HepG2 (cell line): Measurements from ENCODE around the gene ABCA3. TPM values are rescaled to one million over a fixed set of nuclear protein-coding genes. Genes with fewer than 3 reads are reported as not detected.

ENCODE experiments used
- ATAC-seq: fragments of 200-7000 bp; cut with Tn5 transposase; 3 replicates; pipeline ENCODE4 v1.9.1; 2020; ENCODE audit warnings: mild to moderate bottlenecking, moderate library complexity
- BruUV-seq: library from RNA; stranded (reverse); fragments of 400-500 nt; replicated peaks from 2 replicates; lab custom pipeline; 2021; lab: Mats Ljungman, UMichigan
- CTCF ChIA-PET: fragments of 300-600 bp; formaldehyde crosslinking; extraction: SDS; loops from one replicate; lab custom pipeline; 2021; ENCODE audit warnings: low total read pairs, inconsistent platforms, low intra/inter-chr PET ratio; lab: Yijun Ruan, JAX
- POLR2A ChIA-PET: fragments of 350-600 bp; sonication (Branson Sonifier 250); formaldehyde crosslinking; loops from one replicate; lab custom pipeline; 2020; ENCODE audit warnings: antibody characterized with exemption, inconsistent platforms; lab: Yijun Ruan, JAX
- DNase-seq: peaks from one replicate; pipeline ENCODE4 v3.0.0-alpha.2; 2015; ENCODE audit warnings: low spot score
- FAIRE-seq: peaks from 3 replicates; lab custom pipeline; 2011; peaks lifted over from hg19 to GRCh38; lab: Jason Lieb, UNC
- H2AFZ ChIP-seq: one replicate; pipeline ENCODE4 v1.6.1; 2011; ENCODE audit warnings: low read length, inconsistent platforms
- H3K27ac ChIP-seq: fragments of 300-600 bp; 3 replicates; pipeline ENCODE4 v1.8.0; 2011; ENCODE audit warnings: mixed run types, mild to moderate bottlenecking, mixed read lengths, low read length, inconsistent platforms; ENCODE audit not compliant: insufficient read depth; ENCODE audit errors: extremely low read length
- H3K27me3 ChIP-seq, 2 experiments: fragments of 200-600 bp in 1 of 2; 2 replicates in 1 of 2; 3 replicates in 1 of 2; pipeline versions ENCODE4 v1.6.0 to v1.8.0; 2011; ENCODE audit warnings: low read length in 2 of 2, mild to moderate bottlenecking in 2 of 2, moderate library complexity in 2 of 2, inconsistent platforms in 1 of 2; ENCODE audit not compliant: insufficient read depth in 2 of 2, control insufficient read depth in 1 of 2
- H3K36me3 ChIP-seq, 2 experiments: fragments of 200-600 bp in 1 of 2; replicated peaks in 1 of 2; 2 replicates in 1 of 2; 3 replicates in 1 of 2; pipeline versions ENCODE4 v1.5.1 to v1.8.0; 2011; ENCODE audit warnings: low read length in 2 of 2, inconsistent platforms in 1 of 2; ENCODE audit not compliant: insufficient read depth in 2 of 2, control insufficient read depth in 1 of 2
- H3K4me1 ChIP-seq: 2 replicates; pipeline ENCODE4 v1.5.1; 2012; ENCODE audit warnings: low read length, inconsistent platforms; ENCODE audit not compliant: insufficient read depth
- H3K4me2 ChIP-seq: 2 replicates; pipeline ENCODE4 v1.6.0; 2011; ENCODE audit warnings: low read depth, low read length, inconsistent platforms
- H3K4me3 ChIP-seq, 3 experiments: fragments of 200-600 bp in 1 of 3; sonication (generic), shearing (Covaris generic) in 1 of 3; replicated peaks in 1 of 3; 2 replicates each; pipeline ENCODE4 v1.5.1; 2011 to 2016; ENCODE audit warnings: low read length in 3 of 3, inconsistent platforms in 2 of 3, low read depth in 2 of 3, mild to moderate bottlenecking in 2 of 3, control low read depth in 1 of 3, mixed read lengths in 1 of 3; ENCODE audit not compliant: insufficient read depth in 1 of 3
- H3K79me2 ChIP-seq: one replicate; pipeline ENCODE4 v1.6.1; 2011; ENCODE audit warnings: low read length, inconsistent platforms; ENCODE audit not compliant: insufficient read depth
- H3K9ac ChIP-seq: 2 replicates; pipeline ENCODE4 v1.6.0; 2011; ENCODE audit warnings: mild to moderate bottlenecking, low read depth, low read length, inconsistent platforms; ENCODE audit not compliant: insufficient read depth
- H3K9me3 ChIP-seq: 2 replicates; pipeline ENCODE4 v1.5.1; 2012; ENCODE audit warnings: mild to moderate bottlenecking, low read length
- H4K20me1 ChIP-seq: 2 replicates; pipeline ENCODE4 v1.6.0; 2011; ENCODE audit warnings: inconsistent platforms, mild to moderate bottlenecking, low read length, moderate library complexity; ENCODE audit not compliant: insufficient read depth
- FOXP1 ChIP-seq, 2 experiments: fragments of 450-650 bp in 1 of 2; IDR thresholded peaks; 2 replicates each; pipeline ENCODE4 v1.6.1; 2017 to 2018; ENCODE audit warnings: antibody characterized with exemption in 1 of 2
- HOXA9 ChIP-seq: sonication (generic); formaldehyde crosslinking; IDR thresholded peaks from 2 replicates; pipeline ENCODE4 v1.8.1; 2022; ENCODE audit warnings: missing genetic modification reagents, mild to moderate bottlenecking, moderate library complexity, borderline replicate concordance
- MEIS2 ChIP-seq: sonication (generic); formaldehyde crosslinking; IDR thresholded peaks from 2 replicates; pipeline ENCODE4 v1.9.0; 2021; ENCODE audit warnings: mild to moderate bottlenecking, missing genetic modification reagents
- MNT ChIP-seq: fragments of 450-650 bp; IDR thresholded peaks from 2 replicates; pipeline ENCODE4 v1.6.1; 2016
- ZFX ChIP-seq: sonication (generic); formaldehyde crosslinking; IDR thresholded peaks from 2 replicates; pipeline ENCODE4 v1.4.0; 2020; ENCODE audit warnings: mild to moderate bottlenecking, low read depth, missing genetic modification reagents, moderate library complexity
- ZNF101 ChIP-seq: sonication (generic); formaldehyde crosslinking; IDR thresholded peaks from 2 replicates; pipeline ENCODE4 v1.4.0; 2020; ENCODE audit warnings: mild to moderate bottlenecking, low read depth, missing genetic modification reagents, borderline replicate concordance
- WGBS: methylation state at CpG from one replicate; pipeline ENCODE4 v1.1.6; 2017; ENCODE audit warnings: low lambda C conversion rate; 5-methylcytosine and 5-hydroxymethylcytosine counted together
- in situ Hi-C: cut with HindIII; loops from 2 replicates; pipeline ENCODE4 v1.10.0; 2017; ENCODE audit warnings: low pct_unique_long_range_greater_than_20kb; ENCODE audit not compliant: extremely low pct_ligation_motif_present
- intact Hi-C: fragments of 100-400 bp; cut with micrococcal nuclease; formaldehyde crosslinking; loops from one replicate; pipeline ENCODE4 v1.10.0; 2022; ENCODE audit not compliant: unreplicated experiment
- polyA plus RNA-seq, 8 experiments: library from polyadenylated mRNA; depleted of rRNA in 3 of 8; stranded (reverse) in 7 of 8; unstranded in 1 of 8; fragments of >200 nt; fragmentation: Illumina TruSeq in 4 of 8; extraction: Trizol in 4 of 8; gene quantifications; 2 replicates each; pipeline versions ENCODE4 v1.2.1 to v1.2.3, GENCODE V29; 2011 to 2016; ENCODE audit warnings: low read depth in 4 of 8, missing spikeins in 1 of 8, mixed read lengths in 1 of 8; ENCODE audit not compliant: insufficient read depth in 1 of 8
- total RNA-seq, 5 experiments: library from RNA; depleted of rRNA; stranded (reverse); fragments of >200 nt; fragmentation: Illumina TruSeq; extraction: Trizol; gene quantifications; 2 replicates each; pipeline ENCODE4 v1.2.3, GENCODE V29; 2016; ENCODE audit warnings: low read depth in 1 of 5

ABCA3 gene
- total and polyA plus RNA-seq, 2 of the 13 experiments (the other 11 are each of a cell fraction or from before 2014, with no cell fraction given), result 0.60 to 1.5 TPM

GRCh38 chr16:2296661-2297505 lies 43.6 kb downstream of the ABCA3 start (continued):
- TF ChIP-seq MEIS2 (CRISPR knock-in tag), result no peak
- TF ChIP-seq ZNF101 (CRISPR knock-in tag), result no peak
- no peak for TF ChIP-seq HOXA9 (CRISPR knock-in tag)
- peak; percentile 52 for TF ChIP-seq ZFX (CRISPR knock-in tag)

- no peak overlapping the region for H3K4me2 ChIP-seq
- in situ Hi-C loops, result no loop called here
- H4K20me1 ChIP-seq, result no peaks in the 10 kb centered on the region
- no peak for DNase-seq
- H3K4me3 ChIP-seq, result no peak overlapping the region
- no peak overlapping the region for H3K9ac ChIP-seq
- H3K36me3 ChIP-seq, result no peaks in the 10 kb centered on the region
- no peak for FAIRE-seq
- H3K27ac ChIP-seq, result no peak overlapping the region
- H3K4me1 ChIP-seq, result peaks cover 10% of the 10 kb centered on the region
- H3K79me2 ChIP-seq, result no peaks in the 10 kb centered on the region
- CTCF ChIA-PET, result no interaction called here
- intact Hi-C loops, result no loop called here
- no peaks in the 10 kb centered on the region for H3K9me3 ChIP-seq
- H2AFZ ChIP-seq, result no peak overlapping the region
- WGBS, result 23% methylated on average over 8 of the region's 21 CpGs
- POLR2A ChIA-PET, result interaction anchor here (0.9 kb wide), 1 partner anchor 26 kb away, joined by 3 read pairs; no protein-coding TSS in a partner anchor
- no TSS peak for BruUV-seq
- H3K27me3 ChIP-seq, result peaks cover 8 to 34% of the 10 kb centered on the region in 2 experiments; a peak in 4 of 5 replicates
- no peak for TF ChIP-seq FOXP1 (IDR thresholded peaks at IDR 0.05)
- no peak for TF ChIP-seq FOXP1 (CRISPR knock-in tag; IDR thresholded peaks at IDR 0.05)
- TF ChIP-seq MNT, result peak; percentile 45
- no peak for ATAC-seq
These were observed 45.3 kb downstream of the ABCA3 start for GRCh38 chr16:2295056-2295798.
